Limb (tissue), 2 donors: Measurements from ENCODE around the gene SH3RF3.

Source experiments
- DNase-seq, 2 donors: peaks; one replicate each; pipeline ENCODE4 v3.0.0-alpha.2; 2016; ENCODE audit errors: extremely low spot score in 2 of 2

Gene SH3RF3

GRCh38 chr2:109332880-109333279 is 203.9 kb downstream of the SH3RF3 start:
- DNase-seq: no peak

GRCh38 chr2:109333414-109334210 is 204.6 kb downstream of the SH3RF3 start:
- no peak for DNase-seq

GRCh38 chr2:109335631-109336176 is 206.7 kb downstream of the SH3RF3 start:
- peak in 1 of 2 donors; percentile 62 for DNase-seq

- no peak for DNase-seq
These were observed 207.3 kb downstream of the SH3RF3 start for GRCh38 chr2:109336296-109336695.

- DNase-seq: no peak
These were observed 208.2 kb downstream of the SH3RF3 start for GRCh38 chr2:109337221-109337620.

GRCh38 chr2:109339519-109339966 is 210.5 kb downstream of the SH3RF3 start:
- DNase-seq: no peak

GRCh38 chr2:109340381-109340780 is 211.4 kb downstream of the SH3RF3 start:
- DNase-seq: no peak

GRCh38 chr2:109341355-109342255 is 212.6 kb downstream of the SH3RF3 start:
- DNase-seq: no peak

GRCh38 chr2:109342256-109342850 is 213.3 kb downstream of the SH3RF3 start:
- DNase-seq: no peak

- DNase-seq: no peak
These were observed 213.9 kb downstream of the SH3RF3 start for GRCh38 chr2:109342930-109343329.

- no peak for DNase-seq
These were observed 214.5 kb downstream of the SH3RF3 start for GRCh38 chr2:109343460-109343859.

GRCh38 chr2:109344270-109344805 is 215.3 kb downstream of the SH3RF3 start:
- no peak for DNase-seq

GRCh38 chr2:109345091-109345490 is 216.1 kb downstream of the SH3RF3 start:
- no peak for DNase-seq

- DNase-seq: no peak
These were observed 216.9 kb downstream of the SH3RF3 start for GRCh38 chr2:109345653-109346480.

GRCh38 chr2:109346601-109347228 is 217.7 kb downstream of the SH3RF3 start:
- no peak for DNase-seq

- no peak for DNase-seq
These were observed 218.6 kb downstream of the SH3RF3 start for GRCh38 chr2:109347626-109348025.

- no peak for DNase-seq
These were observed 219.2 kb downstream of the SH3RF3 start for GRCh38 chr2:109348190-109348589.

- DNase-seq: no peak
These were observed 219.9 kb downstream of the SH3RF3 start for GRCh38 chr2:109348671-109349502.
